Measurements from ENCODE around the gene SHMT1.

DNA sequence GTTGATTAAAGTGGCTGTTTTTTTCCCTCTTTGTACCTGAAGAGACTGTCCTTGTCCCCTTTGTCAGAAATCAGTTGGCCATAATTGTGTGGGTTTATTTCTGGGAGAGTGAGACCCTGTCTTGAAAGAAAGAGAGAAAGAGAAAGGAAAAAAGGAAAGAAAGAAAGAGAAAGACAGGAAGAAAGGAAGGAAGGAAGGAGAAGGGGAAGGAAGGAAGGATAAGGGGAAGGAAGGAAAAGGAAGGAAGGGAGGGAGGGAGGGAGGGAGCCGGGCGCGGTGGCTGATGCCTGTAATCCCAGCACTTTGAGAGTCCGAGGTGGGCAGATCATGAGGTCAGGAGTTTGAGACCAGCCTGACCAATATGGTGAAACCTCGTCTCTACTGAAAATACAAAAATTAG lies 7.4 kb upstream of the SHMT1 start:
- TF ChIP-seq, protein P1, sequence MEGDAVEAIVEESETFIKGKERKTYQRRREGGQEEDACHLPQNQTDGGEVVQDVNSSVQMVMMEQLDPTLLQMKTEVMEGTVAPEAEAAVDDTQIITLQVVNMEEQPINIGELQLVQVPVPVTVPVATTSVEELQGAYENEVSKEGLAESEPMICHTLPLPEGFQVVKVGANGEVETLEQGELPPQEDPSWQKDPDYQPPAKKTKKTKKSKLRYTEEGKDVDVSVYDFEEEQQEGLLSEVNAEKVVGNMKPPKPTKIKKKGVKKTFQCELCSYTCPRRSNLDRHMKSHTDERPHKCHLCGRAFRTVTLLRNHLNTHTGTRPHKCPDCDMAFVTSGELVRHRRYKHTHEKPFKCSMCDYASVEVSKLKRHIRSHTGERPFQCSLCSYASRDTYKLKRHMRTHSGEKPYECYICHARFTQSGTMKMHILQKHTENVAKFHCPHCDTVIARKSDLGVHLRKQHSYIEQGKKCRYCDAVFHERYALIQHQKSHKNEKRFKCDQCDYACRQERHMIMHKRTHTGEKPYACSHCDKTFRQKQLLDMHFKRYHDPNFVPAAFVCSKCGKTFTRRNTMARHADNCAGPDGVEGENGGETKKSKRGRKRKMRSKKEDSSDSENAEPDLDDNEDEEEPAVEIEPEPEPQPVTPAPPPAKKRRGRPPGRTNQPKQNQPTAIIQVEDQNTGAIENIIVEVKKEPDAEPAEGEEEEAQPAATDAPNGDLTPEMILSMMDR (conservative IDR thresholded peaks at IDR 0.05 in 1 of 2, IDR thresholded peaks at IDR 0.05 in 1 of 2; ENCODE audit: low read depth in 1 of 2, low read length in 2 of 2) = no peak
- no peak for TF ChIP-seq EZH2 (IDR thresholded peaks at IDR 0.05; ENCODE audit: low read length, missing control alignments)
